Activated gamma-delta T cell (primary cell): ENCODE measurements around the gene ME3.

ENCODE experiments used
- DNase-seq: peaks from one replicate; lab custom pipeline; 2025; lab: John Stamatoyannopoulos, UW

ME3 gene

GRCh38 chr11:86692746-86693145 is 20.3 kb upstream of the ME3 start:
- DNase-seq, result no peak

GRCh38 chr11:86692317-86692716 is 19.9 kb upstream of the ME3 start:
- no peak for DNase-seq

- no peak for DNase-seq
Observed at GRCh38 chr11:86688398-86689179, 16.2 kb upstream of the ME3 start.

GRCh38 chr11:86687185-86687778 is 14.9 kb upstream of the ME3 start:
- DNase-seq, result no peak

- DNase-seq, result no peak
Observed at GRCh38 chr11:86686531-86686930, 14.1 kb upstream of the ME3 start.

- DNase-seq, result no peak
Observed at GRCh38 chr11:86681483-86681756, 9.0 kb upstream of the ME3 start.

GRCh38 chr11:86680716-86681482 is 8.5 kb upstream of the ME3 start:
- DNase-seq, result no peak

GRCh38 chr11:86678823-86679222 is 6.4 kb upstream of the ME3 start:
- no peak for DNase-seq

GRCh38 chr11:86678296-86678695 is 5.9 kb upstream of the ME3 start:
- no peak for DNase-seq

GRCh38 chr11:86676533-86677154 is 4.2 kb upstream of the ME3 start:
- DNase-seq, result no peak

GRCh38 chr11:86676010-86676409 is 3.6 kb upstream of the ME3 start:
- DNase-seq, result no peak

GRCh38 chr11:86675017-86675416 is 2.6 kb upstream of the ME3 start:
- no peak for DNase-seq

GRCh38 chr11:86673872-86674750 is 1.7 kb upstream of the ME3 start:
- DNase-seq, result no peak

GRCh38 chr11:86673055-86673843 is 833 bp upstream of the ME3 start:
- DNase-seq, result no peak

- DNase-seq, result peak; percentile 15
Observed at GRCh38 chr11:86671531-86672006, 847 bp downstream of the ME3 start.

- no peak for DNase-seq
Observed at GRCh38 chr11:86670911-86671310, 1.5 kb downstream of the ME3 start.

GRCh38 chr11:86670181-86670580 is 2.2 kb downstream of the ME3 start:
- DNase-seq, result no peak

GRCh38 chr11:86669424-86669823 is 3.0 kb downstream of the ME3 start:
- no peak for DNase-seq

- DNase-seq, result no peak
Observed at GRCh38 chr11:86668929-86669328, 3.5 kb downstream of the ME3 start.

- DNase-seq, result no peak
Observed at GRCh38 chr11:86666193-86666592, 6.2 kb downstream of the ME3 start.

- DNase-seq, result no peak
Observed at GRCh38 chr11:86664930-86665329, 7.5 kb downstream of the ME3 start.
